NCI-H526 (cell line): ENCODE measurements around the gene SRRM5.
"Not testable (repeated sequence)": the region's sequence is repeated elsewhere in the genome, so short reads cannot be mapped to it uniquely, and the experiment has no call there.

Source experiments
- DNase-seq, 2 experiments: peaks; one replicate each; lab custom pipeline; 2025; lab: John Stamatoyannopoulos, UW

The SRRM5 gene

DNA sequence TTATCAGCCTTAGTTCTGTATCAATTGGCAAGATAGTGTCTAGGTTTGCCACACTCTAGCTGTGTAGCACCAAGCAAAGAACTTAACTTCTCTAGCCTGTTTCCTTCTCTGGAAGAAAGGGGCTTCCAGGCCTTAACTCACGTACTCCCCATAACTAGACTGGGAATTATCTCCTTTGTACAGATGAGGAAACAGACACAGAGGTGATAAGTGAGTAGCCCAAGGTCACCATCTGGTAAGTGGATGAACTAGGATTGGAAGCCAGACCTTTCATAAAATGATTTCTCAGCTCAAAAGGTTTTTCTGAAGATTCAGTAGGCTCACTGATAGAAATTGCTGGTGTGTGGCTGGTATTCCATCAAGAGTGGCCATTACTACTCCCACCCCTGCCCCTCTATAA is 4.4 kb downstream of the SRRM5 start:
- DNase-seq = no peak

DNA sequence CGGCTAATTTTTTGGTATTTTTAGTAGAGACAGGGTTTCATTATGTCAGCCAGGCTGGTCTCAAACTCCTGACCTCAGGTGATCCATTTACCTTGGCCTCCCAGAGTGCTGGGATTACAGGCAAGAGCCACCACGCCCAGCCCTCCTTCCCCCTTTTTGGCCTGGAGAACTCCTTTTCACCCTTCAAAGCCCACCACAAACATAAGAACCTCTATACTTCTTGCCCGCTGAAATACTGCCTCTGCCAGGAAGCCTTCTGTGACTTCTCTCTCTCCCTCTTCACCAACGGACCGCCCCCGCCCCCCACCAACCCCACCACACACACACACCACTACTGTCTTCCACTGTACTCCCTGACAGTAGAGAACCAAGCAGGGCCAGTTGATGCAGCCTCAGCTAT is 5.1 kb downstream of the SRRM5 start:
- DNase-seq = no peak

DNA sequence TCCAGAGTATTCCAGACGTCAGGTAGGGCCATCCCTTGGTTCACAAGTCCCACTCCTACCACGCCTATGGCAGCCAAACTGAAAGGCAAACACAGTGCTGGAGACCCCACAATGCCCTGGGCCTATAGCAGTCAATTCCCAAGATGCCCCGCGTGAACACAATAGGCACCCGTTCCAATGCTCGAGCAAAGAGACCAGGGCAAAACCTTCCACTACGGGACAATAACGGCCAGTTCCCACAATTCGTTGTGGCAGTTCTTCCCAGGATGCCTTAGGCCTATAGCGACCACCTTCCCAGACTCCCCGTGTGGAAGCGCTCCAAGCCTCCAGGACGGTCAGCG is 7.0 kb downstream of the SRRM5 start:
- DNase-seq = peak; percentile 79 to 85

DNA sequence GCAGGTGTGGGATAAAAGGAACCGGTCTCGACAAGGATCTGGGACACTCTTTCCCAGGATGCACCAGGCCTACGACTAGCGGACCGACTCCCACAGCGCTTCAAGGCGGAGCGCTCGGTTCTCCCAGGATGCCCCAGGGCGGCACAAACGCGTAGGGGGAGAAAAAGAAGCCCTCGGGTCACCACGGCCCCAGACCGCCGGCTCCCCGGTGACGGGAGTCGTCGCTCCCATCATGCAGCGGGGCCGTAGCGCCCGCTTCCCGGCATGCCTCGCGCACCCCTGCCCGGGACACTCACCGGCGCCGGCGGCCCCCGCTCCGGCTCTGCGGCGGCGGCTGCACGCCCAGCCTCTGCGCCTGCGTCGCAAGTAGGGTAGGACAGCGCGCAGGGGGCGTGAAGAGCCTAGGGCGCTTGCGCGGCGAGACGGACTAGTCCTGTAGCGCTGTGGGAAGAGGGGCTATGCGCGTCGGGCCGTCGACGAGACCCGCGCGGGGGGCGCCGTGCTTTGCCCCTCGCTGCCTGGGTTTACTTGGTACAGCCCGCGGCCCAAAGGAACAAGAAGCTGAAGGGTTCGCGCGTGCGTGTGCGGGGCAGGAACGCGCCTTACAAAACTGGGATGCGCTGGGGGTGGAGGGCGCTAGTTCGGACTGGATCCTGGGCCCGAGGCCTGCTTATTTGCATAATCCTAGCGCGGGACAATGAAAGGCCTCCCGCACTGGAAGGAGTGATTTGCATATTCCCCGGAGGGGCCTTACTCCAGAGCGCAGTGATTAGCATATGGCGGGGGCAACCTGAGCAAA is 7.6 kb downstream of the SRRM5 start, which contains the start of gene ZNF428:
Gene ZNF428 (minus strand): TSS at position 368 of the 799 bp plus-strand sequence. CDS start 5,325 bp downstream, outside the sequence.
- DNase-seq = peak; percentile 99 to 100

DNA sequence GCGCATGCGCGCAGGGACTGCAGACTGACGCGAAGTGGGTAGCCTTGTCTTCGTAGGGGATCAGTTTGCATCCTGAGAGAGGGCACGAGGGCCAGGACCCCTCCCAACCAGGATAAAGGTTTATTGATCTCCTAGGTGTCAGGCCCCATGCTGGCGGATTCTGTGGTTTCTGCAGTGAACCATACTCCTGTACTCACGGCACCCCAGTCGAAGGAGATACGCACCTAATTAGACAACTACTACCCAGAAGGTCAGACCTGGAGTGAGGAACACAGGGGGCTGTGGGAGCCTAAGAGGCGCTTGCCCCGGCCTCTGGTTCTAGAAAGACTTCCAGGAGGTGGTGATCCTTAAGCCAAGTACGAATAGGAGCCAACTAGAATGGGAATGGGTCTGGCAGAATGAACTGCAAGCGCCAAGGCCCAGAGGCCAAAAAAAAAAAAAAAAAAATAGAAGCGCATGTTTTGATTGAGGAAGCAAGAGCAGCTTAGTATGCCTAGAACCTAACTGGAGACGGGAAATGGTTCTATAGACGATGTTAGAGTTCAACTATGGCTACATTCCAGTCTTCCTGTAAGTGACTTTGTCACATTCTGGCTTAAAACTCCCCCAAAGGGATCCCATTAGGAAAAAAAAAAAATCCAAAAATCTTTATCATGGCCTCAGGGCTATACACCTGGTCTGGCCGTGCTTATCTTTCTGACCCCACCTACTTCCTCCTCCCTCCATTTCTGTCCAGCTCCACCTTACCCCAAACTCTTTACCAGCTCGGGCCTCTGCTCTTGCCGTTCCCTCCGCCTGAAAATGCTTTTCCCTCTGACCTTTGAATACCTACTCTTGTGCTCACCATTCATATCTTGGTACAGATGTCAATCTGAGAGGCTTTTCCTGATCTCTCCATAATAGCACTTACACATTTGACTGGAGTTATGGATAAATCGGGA is 8.4 kb downstream of the SRRM5 start:
- no peak for DNase-seq

DNA sequence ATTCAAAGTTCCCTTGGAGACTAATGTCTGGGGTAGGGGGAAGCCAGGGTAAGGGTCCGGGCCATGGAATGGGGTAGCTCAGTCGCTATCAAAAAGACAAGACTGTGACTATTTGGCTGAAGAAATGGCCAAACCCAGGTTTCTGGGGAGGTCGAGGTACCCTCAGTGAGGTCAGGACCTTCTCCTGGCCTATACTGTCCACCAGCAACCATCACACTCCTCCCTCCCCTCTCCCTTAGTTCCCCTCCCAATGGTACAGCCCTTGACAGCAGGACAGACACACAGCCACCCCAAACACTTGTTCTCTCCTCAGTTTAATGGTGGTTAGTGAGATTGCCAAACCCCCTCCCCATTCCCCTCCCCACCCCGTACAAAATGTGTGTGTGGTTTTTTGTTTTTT is 10.2 kb downstream of the SRRM5 start:
- DNase-seq = no peak

DNA sequence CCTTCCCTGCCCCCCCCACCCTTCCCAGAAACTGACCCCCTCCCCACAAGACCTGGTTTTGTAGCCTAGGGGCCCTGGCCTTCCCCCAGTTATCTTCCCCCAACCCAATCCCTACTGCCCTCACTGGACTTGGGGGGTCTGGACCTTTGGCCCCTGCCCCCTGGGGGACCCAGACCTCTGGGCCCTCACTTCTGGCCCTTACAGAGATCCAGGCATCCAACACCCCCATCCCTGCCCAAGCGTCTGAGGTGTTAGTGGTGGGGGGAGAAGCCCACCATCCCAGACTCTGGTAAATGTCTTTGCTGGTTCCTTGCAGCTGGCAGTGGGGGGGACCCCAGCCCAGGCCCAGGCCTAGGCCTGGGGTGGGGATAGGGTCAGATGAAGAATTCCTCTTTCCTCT is 11.1 kb downstream of the SRRM5 start:
- DNase-seq = no peak

DNA sequence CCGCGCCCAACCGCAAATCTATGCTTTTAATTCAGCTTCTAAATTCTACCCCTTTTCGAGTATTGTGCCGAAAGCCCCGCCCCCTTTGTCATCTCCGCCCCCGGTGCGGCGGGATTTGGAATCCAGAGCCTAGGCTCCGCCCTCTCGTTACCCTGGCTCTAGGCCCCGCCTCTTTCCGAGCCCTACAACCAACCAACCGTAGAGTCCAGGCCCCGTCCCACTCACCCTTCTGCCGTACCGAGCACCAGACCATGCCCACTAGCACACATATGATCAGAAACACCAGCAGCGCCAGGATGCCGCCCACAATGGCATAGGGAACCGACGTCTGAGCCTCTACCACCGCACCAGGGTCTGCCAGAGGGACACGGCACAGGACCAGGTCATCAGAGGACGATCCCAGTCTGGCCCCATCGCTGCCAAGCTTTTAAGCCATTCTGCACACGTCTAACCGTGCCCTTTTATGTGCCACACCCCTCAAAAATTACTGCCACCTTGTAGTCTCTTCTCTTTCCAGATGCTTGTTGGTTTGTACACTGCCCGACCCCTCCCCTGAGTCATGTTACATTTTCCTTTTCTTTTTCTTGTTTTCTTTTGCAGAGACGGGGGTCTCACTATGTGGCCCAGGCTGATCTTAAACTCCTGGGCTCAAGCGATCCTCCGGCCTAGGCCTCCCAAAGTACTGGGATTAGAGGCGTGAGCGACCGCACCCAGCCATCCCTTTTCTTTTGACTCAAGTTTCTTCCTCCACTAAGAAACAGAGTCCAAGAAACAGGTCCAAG is 12.2 kb downstream of the SRRM5 start:
- DNase-seq = peak in 1 of 2 experiments; percentile 20

DNA sequence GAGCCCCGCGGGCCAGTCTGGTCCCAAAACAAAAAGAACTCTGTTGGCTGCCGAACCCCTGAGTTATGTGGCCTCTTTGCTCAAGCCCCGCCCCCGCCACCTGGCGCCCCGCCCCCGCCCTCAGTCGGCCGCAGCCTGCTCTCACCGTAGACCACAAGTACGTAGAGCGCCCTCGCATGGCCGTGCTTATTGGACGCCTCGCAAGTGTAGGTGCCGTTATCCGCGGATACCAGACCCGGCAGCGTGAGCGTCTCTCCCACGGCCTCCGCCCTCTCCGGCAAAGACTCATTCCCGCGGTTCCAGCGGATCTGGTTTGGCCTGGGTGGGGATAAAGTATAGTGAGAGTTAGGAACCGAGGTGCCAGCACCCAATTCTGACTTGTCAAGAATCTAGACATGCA is 13.0 kb downstream of the SRRM5 start:
- no peak for DNase-seq

DNA sequence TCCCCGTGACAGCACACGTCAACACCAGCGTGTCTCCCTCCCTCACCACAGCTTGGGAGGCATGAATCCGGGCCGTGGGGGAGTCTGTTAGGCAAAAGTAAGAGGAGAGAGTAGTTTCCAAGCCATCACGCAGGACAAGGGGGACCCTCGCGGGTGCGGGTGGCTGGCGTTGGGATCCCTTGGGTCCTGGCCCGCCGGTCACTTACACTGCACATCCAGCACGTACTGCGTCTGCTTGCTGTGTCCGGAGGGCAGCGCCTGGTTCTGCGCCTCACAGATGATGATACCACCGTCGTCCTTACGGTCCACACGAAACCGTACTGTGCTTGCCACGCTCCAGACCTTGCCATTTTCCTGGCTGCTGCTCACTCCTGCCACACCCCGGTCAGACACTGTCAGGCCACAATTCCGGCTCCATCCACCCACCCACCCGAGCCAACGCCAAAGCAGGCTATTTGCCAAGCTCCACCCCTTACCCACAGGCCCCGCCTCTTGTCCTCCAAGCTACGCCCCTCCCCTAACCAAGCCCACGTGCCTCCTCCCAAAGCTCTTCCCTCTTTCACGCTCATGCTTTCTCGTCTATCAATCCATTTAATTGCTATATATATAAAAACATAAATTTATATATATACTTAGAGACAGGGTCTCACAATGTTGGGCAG is 14.2 kb downstream of the SRRM5 start:
- peak in 1 of 2 experiments; percentile 28 for DNase-seq

DNA sequence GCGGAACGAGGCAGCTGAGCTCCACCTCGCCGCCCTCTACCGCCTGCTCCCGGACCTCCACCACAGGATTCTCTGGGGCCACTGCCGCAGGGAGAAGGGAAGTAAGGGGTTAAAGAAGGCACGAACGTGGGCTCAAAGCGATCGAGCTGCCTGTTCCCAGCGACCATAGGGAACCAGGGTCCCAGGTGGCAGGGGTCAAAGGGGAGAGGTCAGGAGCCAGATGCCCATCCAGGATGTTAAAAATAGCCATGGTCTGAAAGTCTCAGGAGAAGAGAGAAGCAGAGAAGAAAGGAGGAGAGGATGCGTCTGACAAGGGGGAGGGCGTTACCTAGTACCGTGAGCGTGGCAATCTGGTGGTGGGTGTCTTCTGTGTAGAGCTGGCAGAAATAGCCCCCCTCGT is 14.9 kb downstream of the SRRM5 start:
- DNase-seq = no peak

DNA sequence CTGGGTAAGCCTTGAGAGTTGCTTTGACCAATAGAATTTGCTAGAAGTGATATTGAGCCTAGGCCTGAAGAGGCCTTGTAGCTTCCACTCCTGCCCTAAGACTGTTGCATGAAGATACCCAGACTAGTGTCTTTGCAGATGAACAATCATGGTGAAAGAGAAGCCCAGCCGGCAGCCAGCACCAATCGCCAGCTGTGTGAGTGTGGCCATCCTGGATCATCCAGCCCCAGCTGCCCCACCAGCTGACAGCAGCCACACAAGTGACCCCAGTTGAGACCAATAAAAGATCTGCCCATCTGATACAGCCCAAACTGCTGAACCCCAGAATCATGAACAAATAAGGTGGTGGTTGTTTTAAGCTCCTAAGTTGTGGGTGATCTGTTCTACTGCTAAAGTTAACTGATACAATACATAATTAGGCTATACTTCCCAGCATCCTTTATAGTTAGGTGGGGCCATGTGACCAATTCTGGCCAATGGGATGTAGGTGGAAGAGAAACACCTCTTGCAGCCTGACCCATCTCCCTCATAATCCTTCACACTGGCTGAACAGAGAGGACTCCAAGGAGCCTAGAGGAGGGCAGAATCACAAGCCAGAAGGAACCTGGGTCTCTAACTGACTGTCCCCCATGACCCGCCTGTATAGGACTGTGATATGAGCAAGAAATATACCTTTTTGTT is 16.9 kb downstream of the SRRM5 start:
- no peak for DNase-seq

DNA sequence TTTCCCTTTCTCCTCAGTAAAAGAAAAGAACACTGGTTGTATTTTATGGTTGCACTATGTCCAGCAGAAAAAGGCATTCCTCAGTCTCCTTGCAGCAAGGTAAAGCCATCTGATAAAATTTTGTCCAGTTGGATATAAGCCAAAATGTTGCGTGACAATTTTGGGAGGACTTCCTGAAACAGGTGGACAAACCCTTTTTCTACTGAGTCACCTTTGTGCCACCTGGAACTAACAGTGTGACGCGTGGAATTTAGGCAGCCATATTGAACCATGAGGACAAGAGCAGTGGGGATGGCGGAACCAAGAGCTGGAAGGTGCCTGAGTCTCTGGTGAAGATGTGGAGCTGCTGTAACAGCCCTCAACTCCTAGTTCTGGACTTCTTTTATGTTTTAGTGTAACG is 19.6 kb downstream of the SRRM5 start:
- DNase-seq = no peak

DNA sequence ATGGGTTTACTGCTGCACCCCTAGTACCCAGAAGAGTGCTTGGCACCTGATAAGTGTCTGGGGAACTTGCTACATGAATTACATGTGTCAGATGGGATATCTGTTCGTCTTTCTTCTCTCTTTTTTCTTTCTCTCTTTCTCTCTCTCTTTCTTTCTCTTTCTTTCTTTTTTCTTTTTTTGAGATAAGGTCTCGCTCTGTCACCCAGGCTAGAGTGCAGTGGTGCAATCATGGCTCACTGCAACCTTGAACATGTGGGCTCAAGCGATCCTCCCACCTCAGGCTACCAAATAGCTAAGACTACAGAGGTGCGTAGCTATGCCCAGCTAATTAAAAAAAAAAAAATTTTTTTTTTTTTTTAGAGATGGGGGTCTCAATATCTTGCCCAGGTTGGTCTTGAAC is 21.6 kb downstream of the SRRM5 start:
- DNase-seq = no peak

DNA sequence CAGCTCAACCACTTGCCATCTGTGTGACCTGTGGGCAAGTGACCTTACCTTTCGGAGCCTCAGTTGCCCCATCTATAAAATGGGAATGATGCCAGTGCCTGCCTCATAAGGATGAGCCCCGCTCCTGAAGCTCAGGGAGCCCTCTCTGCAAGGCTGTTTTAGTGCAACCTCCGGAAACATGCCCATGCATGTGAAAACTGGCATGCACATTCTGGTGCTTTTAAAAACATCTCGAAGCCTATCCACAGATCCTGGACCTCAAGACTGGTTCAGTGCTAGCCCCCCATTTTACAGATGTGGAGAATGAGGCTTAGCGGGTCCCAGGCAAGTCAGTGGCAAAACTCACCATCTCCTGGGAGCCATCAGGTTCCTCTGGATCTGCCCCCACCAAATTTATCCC is 22.2 kb downstream of the SRRM5 start:
- no peak for DNase-seq

DNA sequence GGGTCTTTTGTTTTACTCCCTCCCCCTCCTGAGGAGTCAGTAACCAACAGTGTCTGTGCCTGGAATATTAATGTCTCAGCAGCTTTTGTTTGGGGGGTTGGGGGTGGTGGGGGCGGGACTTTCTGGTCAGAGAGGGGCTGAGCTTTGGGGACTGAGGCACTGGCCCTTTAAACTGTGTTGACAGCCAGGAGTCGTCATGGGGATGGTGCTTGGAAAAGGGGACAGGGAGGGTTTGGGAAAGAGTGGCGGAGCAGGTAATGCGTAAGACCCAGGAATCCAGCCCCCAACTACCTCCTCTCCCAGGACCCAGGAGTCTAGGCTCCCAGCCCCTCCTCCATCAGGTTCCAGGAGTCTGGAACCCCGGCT is 22.6 kb downstream of the SRRM5 start:
- DNase-seq = peak in 1 of 2 experiments; percentile 18

DNA sequence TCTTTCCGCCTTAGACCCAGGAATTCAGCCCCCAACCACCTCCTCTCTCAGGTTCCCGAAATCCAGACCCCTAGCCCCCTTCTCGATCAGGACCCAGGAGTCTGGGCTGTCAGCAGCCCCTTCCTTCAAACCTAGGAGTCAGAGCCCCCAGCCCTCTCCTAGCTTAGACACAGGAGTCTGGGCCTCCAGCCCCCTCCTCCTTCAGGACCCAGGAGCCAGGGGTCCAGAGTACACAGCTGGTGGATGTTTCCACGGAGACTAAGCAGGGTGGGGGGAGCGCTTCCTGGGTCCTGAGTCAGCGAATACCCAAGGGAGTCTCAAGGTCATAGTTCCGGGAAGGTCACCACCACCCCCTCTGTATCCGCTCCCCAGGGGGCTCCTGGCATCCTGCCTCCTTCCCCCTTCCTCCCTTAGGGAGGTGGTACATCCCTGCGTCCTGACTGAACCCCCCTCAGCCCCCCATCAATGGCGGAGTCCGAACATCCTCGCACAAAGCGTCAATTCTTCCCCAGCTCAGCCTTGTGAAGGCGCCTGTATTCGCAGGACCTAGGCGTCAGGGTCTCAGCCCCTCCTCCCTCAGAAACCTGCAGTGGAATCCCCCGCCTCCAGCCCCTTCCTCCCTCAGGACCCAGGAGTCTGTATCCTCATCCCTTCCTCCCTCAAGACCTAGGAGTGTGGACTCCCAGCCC is 23.1 kb downstream of the SRRM5 start:
- DNase-seq = peak in 1 of 2 experiments; percentile 73

DNA sequence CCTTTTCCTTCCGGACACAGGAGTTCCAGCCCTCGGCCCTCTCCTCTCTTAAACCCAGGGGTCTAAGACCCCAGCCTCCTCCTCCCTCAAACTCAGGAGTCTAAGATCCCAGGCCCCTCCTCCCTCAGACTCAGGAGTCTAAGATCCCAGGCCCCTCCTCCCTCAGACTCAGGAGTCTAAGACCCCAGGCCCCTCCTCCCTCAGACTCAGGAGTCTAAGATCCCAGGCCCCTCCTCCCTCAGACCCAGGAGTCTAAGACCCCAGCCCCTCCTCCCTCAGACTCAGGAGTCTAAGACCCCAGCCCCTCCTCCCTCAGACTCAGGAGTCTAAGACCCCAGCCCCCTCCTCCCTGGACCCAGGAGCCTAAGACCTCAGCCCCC is 23.7 kb downstream of the SRRM5 start:
- not testable (repeated sequence) for DNase-seq

DNA sequence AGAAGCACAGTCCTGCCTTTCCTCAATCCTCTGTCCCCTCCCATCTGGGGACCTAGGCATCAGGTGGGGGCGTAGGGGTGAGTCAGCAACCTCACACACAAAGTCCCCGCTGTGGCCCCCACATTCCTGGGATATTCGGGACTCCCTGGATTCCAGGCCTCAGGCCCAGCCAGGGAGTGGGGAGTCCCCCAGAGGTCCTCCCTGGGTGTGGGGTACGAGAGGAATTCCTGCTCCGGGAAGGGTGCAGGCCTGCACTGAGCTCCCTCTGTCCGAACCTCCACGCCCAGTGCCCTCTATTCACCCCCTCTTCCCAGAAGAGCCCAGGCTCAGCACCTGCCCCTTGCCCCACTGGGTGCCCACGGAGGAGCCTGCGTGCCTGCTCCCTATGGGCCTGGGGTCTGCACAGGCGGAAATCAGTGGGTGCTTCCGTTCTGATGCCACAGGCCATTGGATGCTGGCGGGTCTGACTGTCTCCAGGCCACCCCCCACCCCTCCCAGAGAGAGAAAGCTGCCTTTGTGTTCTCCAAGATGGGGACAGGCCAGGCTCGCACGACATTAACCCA is 24.3 kb downstream of the SRRM5 start:
- no peak for DNase-seq
